Heart right ventricle (tissue), 16 donors: ENCODE measurements around the gene WARS2. TPM values are rescaled to one million over a fixed set of nuclear protein-coding genes. Genes with fewer than 3 reads are reported as not detected.

Source experiments
- ATAC-seq, 8 donors: fragments of 200-7000 bp; cut with Tn5 transposase; one replicate each; pipeline ENCODE4 v1.9.1; 2020; ENCODE audit warnings: mild to moderate bottlenecking in 8 of 8, moderate library complexity in 8 of 8, moderate number of reproducible peaks in 1 of 8
- DNase-seq, 2 donors: peaks; one replicate each; pipeline ENCODE4 v3.0.0-alpha.2; 2020
- H3K27ac ChIP-seq, 10 donors: fragments of 200-600 bp; sonication (generic) in 2 of 10; one replicate each; pipeline versions ENCODE4 v1.5.0 to v1.8.0; 2020 to 2022; ENCODE audit warnings: mild to moderate bottlenecking in 3 of 10
- H3K27me3 ChIP-seq, 7 donors: fragments of 200-600 bp; one replicate each; pipeline ENCODE4 v1.8.0; 2021 to 2022; ENCODE audit warnings: mild to moderate bottlenecking in 2 of 7
- H3K36me3 ChIP-seq, 9 donors: fragments of 200-600 bp; sonication (generic) in 1 of 9; one replicate each; pipeline versions ENCODE4 v1.5.0 to v1.8.0; 2020 to 2022; ENCODE audit warnings: mild to moderate bottlenecking in 2 of 9
- H3K4me1 ChIP-seq, 9 donors: fragments of 200-600 bp; sonication (generic) in 1 of 9; one replicate each; pipeline versions ENCODE4 v1.5.0 to v1.8.0; 2020 to 2022; ENCODE audit warnings: mild to moderate bottlenecking in 4 of 9
- H3K4me3 ChIP-seq, 10 donors: fragments of 200-600 bp; sonication (generic) in 2 of 10; one replicate each; pipeline versions ENCODE4 v1.5.0 to v1.8.0; 2020 to 2022; ENCODE audit warnings: mild to moderate bottlenecking in 7 of 10, moderate library complexity in 2 of 10
- H3K9me3 ChIP-seq, 11 donors: fragments of 200-600 bp in 10 of 11; sonication (generic) in 2 of 11; one replicate each; pipeline versions ENCODE4 v1.5.0 to v1.8.0; 2013 to 2022; ENCODE audit warnings: mild to moderate bottlenecking in 2 of 11, control low read depth in 1 of 11, moderate library complexity in 1 of 11
- CTCF ChIP-seq, 9 donors: fragments of 200-600 bp; sonication (generic) in 2 of 9; IDR thresholded peaks; one replicate each; pipeline versions ENCODE4 v1.5.0 to v1.8.0; 2021 to 2022; ENCODE audit warnings: antibody characterized with exemption in 9 of 9, mild to moderate bottlenecking in 5 of 9, moderate library complexity in 1 of 9
- WGBS, 2 donors: extraction: QIAGEN DNeasy Blood & Tissue Kit; methylation state at CpG; one replicate each; pipeline ENCODE4 v1.1.7; 2013; ENCODE audit warnings: inconsistent platforms in 1 of 2; 5-methylcytosine and 5-hydroxymethylcytosine counted together
- intact Hi-C, 10 donors: fragments of 100-400 bp; cut with DNase I; formaldehyde crosslinking; loops; one replicate each; pipeline versions ENCODE4 v1.11.1 to v1.14.2; 2022
- polyA plus RNA-seq, 2 donors: library from polyadenylated mRNA; stranded (reverse); fragments of 200-250 nt; gene quantifications; one replicate each; pipeline ENCODE4 v1.2.3, GENCODE V29; 2013
- total RNA-seq, 10 donors: library from RNA; stranded (reverse); fragmentation: NEBNext Ultra II Directional in 3 of 10; extraction: Animal tissue kit (Norgen Biotek cat#: 25700) in 3 of 10; gene quantifications; one replicate each; pipeline versions ENCODE4 v1.2.1 to v1.2.4, GENCODE V29; 2021 to 2023
- donor health status: Arrhythmogenic right ventricular cardiomyopathy.
- donor health status: ischemic (EF 13 %, LVEDD 7.1; RV severe dilation, severe dysfunction).
- donor health status: healthy with polysubstance abuse.
- donor health status: DM: no; HTN: yes; CAD: no.
- donor health status: DM: no; HTN: no; CAD: no.
- donor health status: ischemic (EF 25% LVEDD 6.9; RV normal size, moderate dysfunction).
- donor health status: ischemic (EF 25% LVEDD 5.7; RV mildly dilated, moderate dysfunction).
- donor health status: healthy.
- donor health status: DM: yes; HTN: yes; CAD: no.
- donor health status: Ischemic cardiomyopathy.
- donor health status: ischemic (EF 35%, LVEDD 5.7; RV mildly dilated, moderate dysfunction).
- donor health status: nonischemic (EF 11% LVEDD 7.7; RV severe dilation, severe dysfunction).
- donor health status: DM: yes; HTN: yes; CAD: no.
- donor health status: PGD.
- donor health status: ischemic (EF 29% LVEDD 5.4; RV normal size, mild dysfunction).
- donor health status: nonischemic (EF 23%, LVEDD 6.1; RV moderate dilation, normal function).

Gene WARS2
- total and polyA plus RNA-seq, 12 donors: 3.5 to 15.4 (median 11.3) TPM

GRCh38 chr1:118995312-118996016 lies 145.0 kb downstream of the WARS2 start:
- Histone ChIP-seq H3K36me3 (no peaks in the 10 kb centered on the region), H3K27me3 (peaks cover 38 to 100% (median 100%) of the 10 kb centered on the region in 7 donors), H3K9me3 (no peaks in the 10 kb centered on the region), H3K4me3 (no peak overlapping the region), H3K4me1 (peaks cover 0 to 15% (median 4%) of the 10 kb centered on the region in 9 donors), H3K27ac (no peak overlapping the region)
- DNase-seq: no peak
- 59 to 64% methylated on average over 3 of the region's 3 CpGs for WGBS, 2 donors
- TF ChIP-seq CTCF (IDR thresholded peaks at IDR 0.05): no peak
- ATAC-seq: no peak
- intact Hi-C loops: no loop called here

GRCh38 chr1:118993700-118994026 lies 146.8 kb downstream of the WARS2 start:
- TF ChIP-seq CTCF (IDR thresholded peaks at IDR 0.05): no peak
- no peaks in the 10 kb centered on the region for H3K36me3 ChIP-seq
- H3K4me1 ChIP-seq: peaks cover 0 to 10% (median 3%) of the 10 kb centered on the region in 9 donors
- ATAC-seq (no peak), DNase-seq (no peak)
- no peaks in the 10 kb centered on the region for H3K9me3 ChIP-seq
- WGBS, 2 donors: 16 to 21% methylated on average over 9 of the region's 9 CpGs
- intact Hi-C loops: no loop called here
- no peak overlapping the region for H3K27ac ChIP-seq
- no peak overlapping the region for H3K4me3 ChIP-seq
- H3K27me3 ChIP-seq: peaks cover 40 to 100% (median 100%) of the 10 kb centered on the region in 7 donors

GRCh38 chr1:118992868-118993699 lies 147.4 kb downstream of the WARS2 start:
- 5 to 9% methylated on average over 53 of the region's 53 CpGs for WGBS, 2 donors

More at GRCh38 chr1:118992868-118993699, 147.4 kb downstream of the WARS2 start:
- no peaks in the 10 kb centered on the region for H3K36me3 ChIP-seq
- H3K27me3 ChIP-seq: peaks cover 40 to 100% (median 100%) of the 10 kb centered on the region in 7 donors
- peaks cover 0 to 15% (median 5%) of the 10 kb centered on the region in 9 donors for H3K4me1 ChIP-seq
- DNase-seq (no peak), ATAC-seq (no peak)
- H3K27ac ChIP-seq: no peak overlapping the region
- no peaks in the 10 kb centered on the region for H3K9me3 ChIP-seq
- H3K4me3 ChIP-seq: no peak overlapping the region
- intact Hi-C loops: no loop called here
- no peak for TF ChIP-seq CTCF (IDR thresholded peaks at IDR 0.05)
